GM21619 (cell line): ENCODE results near the gene CCDC171.
"Not testable (repeated sequence)": the region's sequence is repeated elsewhere in the genome, so short reads cannot be mapped to it uniquely, and the experiment has no call there.

Experiments
- ATAC-seq: cut with Tn5 transposase; IDR thresholded peaks from one replicate; pipeline ENCODE4 v1.9.1; 2021; ENCODE audit not compliant: unreplicated experiment

Gene CCDC171

DNA sequence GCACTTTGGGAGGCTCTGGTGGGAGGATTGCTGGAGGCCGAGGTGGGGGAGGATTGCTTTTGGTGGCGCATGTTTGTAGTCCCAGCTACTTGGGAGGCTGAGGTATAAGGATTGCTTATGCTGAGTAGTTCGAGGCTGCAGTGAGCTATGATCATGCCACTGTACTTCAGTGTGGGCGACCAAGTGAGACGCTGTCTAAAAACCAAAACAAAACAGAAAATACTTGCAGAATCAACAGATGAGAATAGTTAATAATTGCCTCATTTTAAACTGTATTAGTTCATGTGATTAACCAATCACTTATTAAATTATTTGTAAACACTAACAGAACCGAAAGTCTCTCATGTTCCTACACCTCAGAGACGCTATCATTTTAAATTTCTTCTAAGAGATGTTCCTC is 118.1 kb downstream of the CCDC171 start:
- peak; percentile 89 for ATAC-seq

- ATAC-seq, result no peak
Observed at GRCh38 chr9:15693701-15694100, 140.9 kb downstream of the CCDC171 start.

DNA sequence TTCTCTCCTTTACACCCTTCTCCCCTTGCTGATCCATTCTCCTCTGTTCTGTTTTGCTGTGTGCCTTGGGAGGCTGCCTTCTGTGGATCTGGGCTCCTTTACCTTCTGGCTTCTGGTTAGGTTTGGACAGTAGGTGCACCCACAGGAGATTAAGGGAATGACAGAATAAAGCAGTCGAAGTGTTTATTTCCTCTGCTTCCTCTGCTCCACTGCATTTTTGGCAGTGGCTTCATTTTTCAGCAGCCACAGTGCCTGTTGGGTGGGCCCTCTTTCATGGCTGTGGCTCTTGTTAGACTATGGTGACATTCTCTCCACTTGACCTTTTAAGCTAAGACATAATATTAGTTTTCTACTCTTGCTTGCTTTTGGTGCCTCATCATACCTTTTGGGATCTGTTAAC is 144.1 kb downstream of the CCDC171 start:
- ATAC-seq, result no peak

- no peak for ATAC-seq
Observed at GRCh38 chr9:15697446-15697851, 144.6 kb downstream of the CCDC171 start.

DNA sequence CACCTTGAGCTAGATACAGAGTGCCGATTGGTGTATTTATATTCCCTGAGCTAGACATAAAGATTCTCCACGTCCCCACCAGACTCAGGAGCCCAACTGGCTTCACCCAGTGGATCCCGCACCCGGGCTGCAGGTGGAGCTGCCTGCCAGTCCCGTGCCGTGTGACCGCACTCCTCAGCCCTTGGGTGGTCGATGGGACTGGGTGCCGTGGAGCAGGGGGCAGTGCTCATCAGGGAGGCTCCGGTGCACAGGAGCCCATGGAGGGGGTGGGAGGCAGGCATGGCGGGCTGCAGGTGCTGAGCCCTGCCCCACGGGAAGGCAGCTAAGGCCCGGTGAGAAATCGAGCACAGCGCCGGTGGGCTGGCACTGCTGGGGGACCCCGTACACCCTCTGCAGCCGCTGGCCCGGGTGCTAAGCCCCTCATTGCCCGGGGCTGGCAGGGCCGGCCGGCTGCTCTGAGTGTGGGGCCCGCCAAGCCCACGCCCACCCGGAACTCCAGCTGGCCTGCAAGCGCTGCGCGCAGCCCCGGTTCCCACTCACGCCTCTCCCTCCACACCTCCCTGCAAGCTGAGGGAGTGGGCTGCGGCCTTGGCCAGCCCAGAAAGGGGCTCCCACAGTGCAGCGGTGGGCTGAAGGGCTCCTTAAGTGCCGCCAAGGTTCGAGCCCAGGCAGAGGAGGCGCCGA is 147.2 kb downstream of the CCDC171 start:
- not testable (repeated sequence) for ATAC-seq

DNA sequence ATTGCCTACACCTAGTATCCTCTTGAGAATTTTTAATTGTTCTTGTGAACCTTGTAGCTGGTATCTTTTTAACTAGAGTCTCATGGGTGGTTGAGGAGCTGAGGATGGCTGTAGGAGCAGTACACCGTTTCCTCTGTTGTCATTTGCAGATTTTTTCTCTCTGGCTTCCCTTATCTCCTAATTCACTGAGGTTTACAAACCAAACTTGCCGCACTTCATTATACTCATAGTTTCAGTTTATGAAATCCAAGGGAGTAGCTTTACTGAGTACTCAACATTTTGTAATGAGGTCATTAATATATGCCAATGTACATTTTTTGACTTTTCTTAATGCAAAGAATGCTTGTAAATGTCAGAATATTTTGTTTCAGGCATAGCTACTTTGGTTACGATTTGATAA is 154.2 kb downstream of the CCDC171 start:
- ATAC-seq, result no peak

GRCh38 chr9:15711531-15711930 is 158.7 kb downstream of the CCDC171 start:
- no peak for ATAC-seq

DNA sequence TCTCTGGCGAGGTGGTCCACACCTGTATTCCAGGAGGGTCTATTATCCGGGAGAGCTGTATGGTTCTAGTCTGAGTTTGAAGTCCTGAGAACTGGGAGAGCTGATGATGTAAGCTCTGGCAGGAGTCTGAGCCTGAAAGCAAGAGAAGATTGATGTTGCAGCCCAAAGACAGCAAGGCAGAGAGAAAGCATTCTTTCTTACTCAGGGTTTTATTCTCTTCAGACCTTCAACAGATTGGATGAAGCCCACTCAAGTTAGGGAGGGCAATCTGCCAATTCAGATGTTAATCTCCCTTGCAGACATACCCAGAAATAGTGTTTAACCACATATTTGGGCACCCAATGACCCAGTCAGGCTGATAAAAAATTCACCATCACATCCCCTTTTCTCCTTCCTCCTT is 159.1 kb downstream of the CCDC171 start:
- ATAC-seq, result no peak

DNA sequence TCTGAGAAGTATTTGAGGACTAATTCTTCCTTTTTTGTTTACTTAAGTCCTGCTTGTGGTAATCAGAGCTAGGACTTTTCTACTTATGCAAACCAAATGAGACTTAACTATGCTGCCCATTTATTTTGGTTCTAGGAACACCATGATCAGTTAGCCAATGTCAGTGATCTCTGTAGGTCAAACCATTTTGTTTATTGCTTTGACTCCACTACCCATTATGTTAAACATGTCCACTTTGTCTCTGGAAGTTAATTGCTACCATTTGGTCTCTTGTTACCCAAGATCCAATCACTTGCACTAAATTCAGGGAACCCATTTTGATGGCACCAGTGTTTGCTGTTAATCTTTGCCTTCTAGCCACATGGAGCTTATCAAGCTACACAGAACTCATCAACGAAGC is 161.9 kb downstream of the CCDC171 start:
- no peak for ATAC-seq

GRCh38 chr9:15717290-15717967 is 164.6 kb downstream of the CCDC171 start:
- ATAC-seq, result no peak

DNA sequence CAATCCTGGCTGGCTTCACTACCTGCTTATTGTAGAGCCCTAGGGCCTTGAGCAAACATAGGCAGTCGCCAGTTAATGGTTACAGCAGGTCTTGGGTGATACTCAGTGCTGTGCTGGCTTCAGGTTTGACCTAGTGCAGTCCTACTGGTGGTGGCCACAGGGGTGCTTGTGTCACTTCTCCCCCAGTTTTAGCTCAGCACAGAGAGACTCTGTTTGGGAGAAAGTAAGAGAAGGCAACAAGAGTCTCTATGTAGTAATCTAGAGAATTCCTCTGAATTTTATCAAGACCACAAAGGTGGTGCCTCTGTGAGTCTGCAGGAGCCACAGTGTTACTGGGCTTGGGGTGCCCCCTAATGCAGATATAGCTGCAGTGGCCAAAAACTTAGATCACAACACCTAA is 165.6 kb downstream of the CCDC171 start:
- ATAC-seq, result no peak

- ATAC-seq, result no peak
Observed at GRCh38 chr9:15720861-15721260, 168.0 kb downstream of the CCDC171 start.

GRCh38 chr9:15722888-15723287 is 170.0 kb downstream of the CCDC171 start:
- no peak for ATAC-seq

DNA sequence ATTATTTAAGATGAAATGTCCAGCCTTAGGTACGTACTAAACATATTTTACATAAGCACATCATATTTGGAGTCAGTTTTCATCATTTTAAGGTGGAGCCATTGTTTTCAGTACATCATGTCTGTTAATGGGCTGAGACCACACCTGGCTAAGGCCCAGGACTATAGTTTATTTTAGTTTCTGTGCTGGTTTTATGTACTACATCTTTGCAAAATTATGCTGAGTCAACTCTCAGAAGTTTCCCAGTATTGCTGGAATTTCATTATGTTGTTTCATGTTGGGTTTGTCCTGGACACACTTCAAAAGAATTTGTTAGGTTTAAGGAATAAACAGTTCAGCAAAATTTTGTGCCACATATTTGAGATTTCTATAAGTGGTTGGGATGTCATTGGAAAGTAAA is 171.2 kb downstream of the CCDC171 start:
- ATAC-seq, result no peak

DNA sequence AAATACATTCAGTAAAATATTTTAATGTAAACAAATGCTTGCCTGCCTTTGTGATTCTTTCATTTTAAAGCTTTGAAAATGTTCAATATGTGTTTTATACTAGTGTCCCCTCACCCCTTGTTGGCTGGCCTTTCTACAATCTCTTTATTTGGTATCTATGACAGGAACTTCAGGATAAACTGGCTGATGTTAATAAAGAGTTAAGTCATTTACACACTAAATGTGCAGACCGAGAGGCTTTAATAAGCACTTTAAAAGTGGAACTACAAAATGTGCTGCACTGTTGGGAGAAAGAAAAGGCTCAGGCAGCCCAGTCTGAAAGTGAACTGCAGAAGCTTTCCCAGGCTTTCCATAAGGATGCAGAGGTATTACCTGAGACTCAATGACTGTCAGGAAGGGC is 171.8 kb downstream of the CCDC171 start:
- ATAC-seq, result no peak

- no peak for ATAC-seq
Observed at GRCh38 chr9:15725953-15726352, 173.1 kb downstream of the CCDC171 start.

- no peak for ATAC-seq
Observed at GRCh38 chr9:15729507-15729906, 176.7 kb downstream of the CCDC171 start.

- no peak for ATAC-seq
Observed at GRCh38 chr9:15735083-15735857, 182.4 kb downstream of the CCDC171 start.

GRCh38 chr9:15736569-15736968 is 183.7 kb downstream of the CCDC171 start:
- no peak for ATAC-seq

GRCh38 chr9:15738011-15738410 is 185.2 kb downstream of the CCDC171 start:
- no peak for ATAC-seq

DNA sequence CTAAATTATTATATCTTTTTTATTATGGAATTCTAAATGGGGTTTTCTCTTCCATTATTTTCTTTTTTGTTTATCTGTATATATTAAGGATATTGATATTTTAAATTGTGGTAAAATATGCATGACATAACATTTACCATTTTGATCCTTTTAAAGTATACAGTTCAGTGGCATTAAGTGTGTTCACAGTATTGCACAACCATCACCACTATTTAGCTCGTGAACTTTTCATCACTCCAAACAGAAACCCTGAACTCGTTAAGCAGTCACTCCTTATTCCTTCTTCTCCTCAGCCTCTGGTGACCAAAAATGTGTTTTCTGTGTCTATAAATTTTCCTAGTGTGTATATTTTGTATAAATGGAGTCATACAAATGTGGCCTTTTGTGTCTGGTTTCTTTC is 188.2 kb downstream of the CCDC171 start:
- no peak for ATAC-seq

DNA sequence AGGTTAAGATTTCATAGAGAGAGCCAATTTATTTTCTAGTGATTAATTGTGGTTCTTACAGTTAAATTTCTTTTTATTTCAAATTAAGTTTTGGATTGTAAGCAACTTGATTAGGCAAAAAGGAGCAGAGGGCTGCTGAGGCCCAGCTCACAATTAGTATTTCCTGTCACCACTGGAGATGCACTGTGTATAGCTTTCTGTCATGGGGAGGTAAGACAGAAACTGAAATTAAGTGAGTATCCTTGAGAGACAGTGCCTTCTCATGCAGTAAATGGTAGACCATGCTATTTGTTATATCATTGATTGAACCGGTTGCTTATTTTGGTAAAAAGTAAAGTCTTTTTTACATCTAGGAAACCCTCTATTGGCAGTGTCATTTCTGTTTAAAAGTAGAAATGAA is 190.7 kb downstream of the CCDC171 start:
- peak; percentile 98 for ATAC-seq
